ENCODE results near the gene ACTRT1. TPM values are rescaled to one million over a fixed set of nuclear protein-coding genes. Genes with fewer than 3 reads are reported as not detected.

ACTRT1 gene
- total RNA-seq, 1 donor from 2014 or later, result not detected

- no peaks in the 10 kb centered on the region for H3K27me3 ChIP-seq
- H3K9me3 ChIP-seq, result no peaks in the 10 kb centered on the region
- TF ChIP-seq, protein P1, sequence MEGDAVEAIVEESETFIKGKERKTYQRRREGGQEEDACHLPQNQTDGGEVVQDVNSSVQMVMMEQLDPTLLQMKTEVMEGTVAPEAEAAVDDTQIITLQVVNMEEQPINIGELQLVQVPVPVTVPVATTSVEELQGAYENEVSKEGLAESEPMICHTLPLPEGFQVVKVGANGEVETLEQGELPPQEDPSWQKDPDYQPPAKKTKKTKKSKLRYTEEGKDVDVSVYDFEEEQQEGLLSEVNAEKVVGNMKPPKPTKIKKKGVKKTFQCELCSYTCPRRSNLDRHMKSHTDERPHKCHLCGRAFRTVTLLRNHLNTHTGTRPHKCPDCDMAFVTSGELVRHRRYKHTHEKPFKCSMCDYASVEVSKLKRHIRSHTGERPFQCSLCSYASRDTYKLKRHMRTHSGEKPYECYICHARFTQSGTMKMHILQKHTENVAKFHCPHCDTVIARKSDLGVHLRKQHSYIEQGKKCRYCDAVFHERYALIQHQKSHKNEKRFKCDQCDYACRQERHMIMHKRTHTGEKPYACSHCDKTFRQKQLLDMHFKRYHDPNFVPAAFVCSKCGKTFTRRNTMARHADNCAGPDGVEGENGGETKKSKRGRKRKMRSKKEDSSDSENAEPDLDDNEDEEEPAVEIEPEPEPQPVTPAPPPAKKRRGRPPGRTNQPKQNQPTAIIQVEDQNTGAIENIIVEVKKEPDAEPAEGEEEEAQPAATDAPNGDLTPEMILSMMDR (IDR thresholded peaks at IDR 0.05), result no peak
- H3K4me3 ChIP-seq, result no peak overlapping the region
- H3K4me1 ChIP-seq, result no peaks in the 10 kb centered on the region
- DNase-seq (ENCODE audit: low spot score in 2 of 2), result no peak
- intact Hi-C loops (cut with DNase I), result no loop called here
- no peaks in the 10 kb centered on the region for H3K36me3 ChIP-seq
- H3K27ac ChIP-seq, result no peak overlapping the region
Measured at GRCh38 chrX:128020701-128021100, 31.5 kb downstream of the ACTRT1 start.

- H3K27me3 ChIP-seq, result no peaks in the 10 kb centered on the region
- no peak overlapping the region for H3K27ac ChIP-seq
- H3K4me1 ChIP-seq, result no peaks in the 10 kb centered on the region
- no peaks in the 10 kb centered on the region for H3K9me3 ChIP-seq
- intact Hi-C loops (cut with DNase I), result no loop called here
- no peak for DNase-seq (ENCODE audit: low spot score in 2 of 2)
- H3K4me3 ChIP-seq, result no peak overlapping the region
- no peaks in the 10 kb centered on the region for H3K36me3 ChIP-seq
- TF ChIP-seq, protein P1 (IDR thresholded peaks at IDR 0.05), result no peak
Measured at GRCh38 chrX:128019218-128019617, 33.0 kb downstream of the ACTRT1 start.

- no peak overlapping the region for H3K27ac ChIP-seq
- no peaks in the 10 kb centered on the region for H3K27me3 ChIP-seq
- H3K4me3 ChIP-seq, result no peak overlapping the region
- no peaks in the 10 kb centered on the region for H3K4me1 ChIP-seq
- DNase-seq (ENCODE audit: low spot score in 2 of 2), result no peak
- TF ChIP-seq, protein P1 (IDR thresholded peaks at IDR 0.05), result no peak
- H3K9me3 ChIP-seq, result no peaks in the 10 kb centered on the region
- intact Hi-C loops (cut with DNase I), result no loop called here
- no peaks in the 10 kb centered on the region for H3K36me3 ChIP-seq
Measured at GRCh38 chrX:128012015-128012414, 40.2 kb downstream of the ACTRT1 start.

GRCh38 chrX:128007882-128008281 is 44.3 kb downstream of the ACTRT1 start:
- H3K4me1 ChIP-seq, result no peaks in the 10 kb centered on the region
- no peaks in the 10 kb centered on the region for H3K27me3 ChIP-seq

More at GRCh38 chrX:128007882-128008281, 44.3 kb downstream of the ACTRT1 start:
- no peak overlapping the region for H3K4me3 ChIP-seq
- H3K27ac ChIP-seq, result no peak overlapping the region
- DNase-seq (ENCODE audit: low spot score in 2 of 2), result no peak
- TF ChIP-seq, protein P1 (IDR thresholded peaks at IDR 0.05), result no peak
- H3K36me3 ChIP-seq, result no peaks in the 10 kb centered on the region
- no peaks in the 10 kb centered on the region for H3K9me3 ChIP-seq
- intact Hi-C loops (cut with DNase I), result no loop called here

Measured in ascending aorta (tissue), 2 donors.